ENCODE measurements around the gene ABCC10.

The ABCC10 gene

GRCh38 chr6:43488667-43489276 is 61.4 kb downstream of the ABCC10 start:
- in situ Hi-C loops (cut with HindIII; ENCODE audit: low sequenced_read_pairs): no loop called here
- no peak overlapping the region for H3K4me3 ChIP-seq (ENCODE audit: low read depth, low read length)
- DNase-seq (ENCODE audit: low read depth): no peak
- TF ChIP-seq, protein P1, sequence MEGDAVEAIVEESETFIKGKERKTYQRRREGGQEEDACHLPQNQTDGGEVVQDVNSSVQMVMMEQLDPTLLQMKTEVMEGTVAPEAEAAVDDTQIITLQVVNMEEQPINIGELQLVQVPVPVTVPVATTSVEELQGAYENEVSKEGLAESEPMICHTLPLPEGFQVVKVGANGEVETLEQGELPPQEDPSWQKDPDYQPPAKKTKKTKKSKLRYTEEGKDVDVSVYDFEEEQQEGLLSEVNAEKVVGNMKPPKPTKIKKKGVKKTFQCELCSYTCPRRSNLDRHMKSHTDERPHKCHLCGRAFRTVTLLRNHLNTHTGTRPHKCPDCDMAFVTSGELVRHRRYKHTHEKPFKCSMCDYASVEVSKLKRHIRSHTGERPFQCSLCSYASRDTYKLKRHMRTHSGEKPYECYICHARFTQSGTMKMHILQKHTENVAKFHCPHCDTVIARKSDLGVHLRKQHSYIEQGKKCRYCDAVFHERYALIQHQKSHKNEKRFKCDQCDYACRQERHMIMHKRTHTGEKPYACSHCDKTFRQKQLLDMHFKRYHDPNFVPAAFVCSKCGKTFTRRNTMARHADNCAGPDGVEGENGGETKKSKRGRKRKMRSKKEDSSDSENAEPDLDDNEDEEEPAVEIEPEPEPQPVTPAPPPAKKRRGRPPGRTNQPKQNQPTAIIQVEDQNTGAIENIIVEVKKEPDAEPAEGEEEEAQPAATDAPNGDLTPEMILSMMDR (IDR thresholded peaks at IDR 0.05; ENCODE audit: low read depth, low read length, missing control alignments): no peak

DNA sequence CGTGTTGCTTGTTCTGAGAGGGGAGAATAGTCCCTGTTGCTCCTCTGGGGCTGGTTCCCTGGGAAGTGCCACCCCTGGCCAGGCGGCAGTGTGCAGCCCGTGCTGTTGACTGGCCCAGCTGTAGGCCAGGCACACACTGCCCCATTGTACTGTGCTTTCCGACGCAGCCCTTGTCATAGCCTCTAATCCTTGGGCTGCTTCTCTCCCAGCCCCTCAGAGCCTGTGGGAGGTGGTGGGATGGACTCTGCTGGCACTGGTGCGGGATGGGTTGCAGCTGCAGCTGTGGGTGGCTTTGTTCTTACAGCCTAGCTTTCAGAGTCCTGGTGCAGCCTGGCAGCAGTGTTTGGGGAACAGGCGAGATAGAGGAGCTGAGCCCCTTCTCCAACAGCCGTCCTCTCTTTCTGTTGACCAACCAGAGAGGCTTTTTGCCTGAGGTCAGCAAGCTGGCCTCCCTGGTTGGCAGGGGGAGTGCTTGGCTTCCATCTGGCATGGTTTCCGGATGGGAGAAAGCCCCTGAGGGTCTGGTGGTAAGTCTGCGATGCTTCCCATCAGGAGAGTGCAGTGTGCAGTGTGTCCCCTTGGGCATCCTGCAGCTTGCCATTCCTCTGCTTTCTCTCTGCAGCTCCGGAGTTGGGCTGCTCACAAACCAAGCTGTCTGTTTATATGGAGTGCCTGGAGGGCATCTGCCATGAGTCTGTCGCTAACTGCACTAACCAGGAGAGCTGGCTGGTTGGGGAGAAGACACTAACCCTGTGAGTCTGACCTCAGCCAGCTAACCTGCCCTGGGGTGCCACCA is 62.1 kb downstream of the ABCC10 start:
- no peak overlapping the region for H3K4me3 ChIP-seq (ENCODE audit: low read depth, low read length)
- no peak for DNase-seq (ENCODE audit: low read depth)
- TF ChIP-seq, protein P1 (IDR thresholded peaks at IDR 0.05; ENCODE audit: low read depth, low read length, missing control alignments): no peak
- in situ Hi-C loops (cut with HindIII; ENCODE audit: low sequenced_read_pairs): no loop called here

DNA sequence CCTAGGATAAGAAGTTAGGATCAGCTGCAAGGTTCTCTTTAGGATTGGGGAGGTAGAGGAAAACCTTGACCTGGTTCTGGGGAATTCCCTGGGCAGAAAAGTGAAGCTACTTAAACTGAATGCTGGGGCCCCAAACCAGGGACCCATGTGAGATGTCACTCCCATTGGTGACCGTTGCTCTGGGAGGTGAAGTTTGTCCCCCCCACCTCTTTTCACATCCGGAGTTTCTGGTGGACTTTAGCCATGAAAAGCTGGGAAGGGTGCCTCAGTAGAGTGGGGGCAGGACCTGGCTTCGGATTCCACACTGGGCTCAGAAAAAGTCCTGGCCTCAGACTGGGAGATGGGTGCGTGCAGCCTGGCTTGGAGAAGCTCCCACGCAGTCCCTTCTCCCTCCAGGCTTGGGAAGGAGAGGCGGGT is 63.2 kb downstream of the ABCC10 start:
- TF ChIP-seq, protein P1 (IDR thresholded peaks at IDR 0.05; ENCODE audit: low read depth, low read length, missing control alignments): no peak
- H3K4me3 ChIP-seq (ENCODE audit: low read depth, low read length): no peak overlapping the region
- no peak for DNase-seq (ENCODE audit: low read depth)
- in situ Hi-C loops (cut with HindIII; ENCODE audit: low sequenced_read_pairs): no loop called here

- H3K4me3 ChIP-seq (ENCODE audit: low read depth, low read length): no peak overlapping the region
- in situ Hi-C loops (cut with HindIII; ENCODE audit: low sequenced_read_pairs): no loop called here
- TF ChIP-seq, protein P1 (IDR thresholded peaks at IDR 0.05; ENCODE audit: low read depth, low read length, missing control alignments): no peak
- peak; percentile 37 for DNase-seq (ENCODE audit: low read depth)
These were observed 64.7 kb downstream of the ABCC10 start for GRCh38 chr6:43491750-43492661.

- H3K4me3 ChIP-seq (ENCODE audit: low read depth, low read length): no peak overlapping the region
- TF ChIP-seq, protein P1 (IDR thresholded peaks at IDR 0.05; ENCODE audit: low read depth, low read length, missing control alignments): no peak
- in situ Hi-C loops (cut with HindIII; ENCODE audit: low sequenced_read_pairs): no loop called here
- DNase-seq (ENCODE audit: low read depth): peak; percentile 50
These were observed 65.3 kb downstream of the ABCC10 start for GRCh38 chr6:43492673-43493072.

GRCh38 chr6:43493230-43493629 is 65.9 kb downstream of the ABCC10 start:
- TF ChIP-seq, protein P1 (IDR thresholded peaks at IDR 0.05; ENCODE audit: low read depth, low read length, missing control alignments): no peak
- in situ Hi-C loops (cut with HindIII; ENCODE audit: low sequenced_read_pairs): no loop called here
- no peak for DNase-seq (ENCODE audit: low read depth)
- no peak overlapping the region for H3K4me3 ChIP-seq (ENCODE audit: low read depth, low read length)

Data from astrocyte of the cerebellum (primary cell).